Stimulated activated naive B cell treated with anti-CD40 and anti-IgM and Interleukin-4, amounts not matched to agents 10 μg/mL and 1 μg/mL and 100 μg/mL, for 72 hours (primary cell): ENCODE measurements around the gene FFAR1.

Source experiments
- ATAC-seq, 2 donors: fragments of 150-1000 bp; cut with Tn5 transposase; replicated peaks; 2 replicates each; pipeline ENCODE4 v1.10.0; 2021; ENCODE audit warnings: moderate library complexity in 1 of 2
- DNase-seq: peaks from one replicate; pipeline ENCODE4 v3.0.0; 2021
- H3K27ac Mint-ChIP-seq: one replicate; pipeline ENCODE4 v1.8.0; 2022; ENCODE audit warnings: mild to moderate bottlenecking, mixed read lengths
- H3K27me3 Mint-ChIP-seq, 2 donors: one replicate each; pipeline ENCODE4 v1.8.0; 2022; ENCODE audit warnings: mixed read lengths in 2 of 2
- H3K36me3 Mint-ChIP-seq, 2 donors: one replicate each; pipeline ENCODE4 v1.8.0; 2022; ENCODE audit warnings: mixed read lengths in 2 of 2, mild to moderate bottlenecking in 1 of 2
- H3K4me1 Mint-ChIP-seq, 2 donors: one replicate each; pipeline ENCODE4 v1.8.0; 2022; ENCODE audit warnings: mixed read lengths in 2 of 2, mild to moderate bottlenecking in 1 of 2
- H3K4me3 Mint-ChIP-seq, 2 donors: one replicate each; pipeline ENCODE4 v1.8.0; 2022; ENCODE audit warnings: mild to moderate bottlenecking in 2 of 2, mixed read lengths in 2 of 2, moderate library complexity in 1 of 2
- H3K9me3 Mint-ChIP-seq, 2 donors: one replicate each; pipeline ENCODE4 v1.8.0; 2022; ENCODE audit warnings: mixed read lengths in 2 of 2, mild to moderate bottlenecking in 1 of 2

FFAR1 gene

GRCh38 chr19:35309481-35310279 is 38.0 kb upstream of the FFAR1 start:
- no peaks in the 10 kb centered on the region for H3K27me3 Mint-ChIP-seq
- H3K27ac Mint-ChIP-seq = no peak overlapping the region
- H3K9me3 Mint-ChIP-seq = no peaks in the 10 kb centered on the region
- ATAC-seq (no peak), DNase-seq (no peak)
- no peak overlapping the region for H3K4me3 Mint-ChIP-seq
- H3K4me1 Mint-ChIP-seq = peaks cover 52 to 81% of the 10 kb centered on the region in 2 donors
- H3K36me3 Mint-ChIP-seq = no peaks in the 10 kb centered on the region

GRCh38 chr19:35310331-35310730 is 37.4 kb upstream of the FFAR1 start:
- DNase-seq (no peak), ATAC-seq (no peak)
- H3K27ac Mint-ChIP-seq = peak overlapping the region; percentile 71
- peaks cover 50 to 81% of the 10 kb centered on the region in 2 donors for H3K4me1 Mint-ChIP-seq
- no peak overlapping the region for H3K4me3 Mint-ChIP-seq
- H3K36me3 Mint-ChIP-seq = no peaks in the 10 kb centered on the region
- no peaks in the 10 kb centered on the region for H3K9me3 Mint-ChIP-seq
- H3K27me3 Mint-ChIP-seq = no peaks in the 10 kb centered on the region

- ATAC-seq = no peak
- H3K27me3 Mint-ChIP-seq = no peaks in the 10 kb centered on the region
Observed at GRCh38 chr19:35310811-35311465, 36.8 kb upstream of the FFAR1 start.

GRCh38 chr19:35311901-35312665 is 35.6 kb upstream of the FFAR1 start:
- H3K27ac Mint-ChIP-seq = peak overlapping the region; percentile 82
- H3K4me1 Mint-ChIP-seq = peaks cover 51 to 80% of the 10 kb centered on the region in 2 donors
- H3K27me3 Mint-ChIP-seq = no peaks in the 10 kb centered on the region
- no peaks in the 10 kb centered on the region for H3K9me3 Mint-ChIP-seq
- no peaks in the 10 kb centered on the region for H3K36me3 Mint-ChIP-seq
- no peak for DNase-seq
- no peak for ATAC-seq
- no peak overlapping the region for H3K4me3 Mint-ChIP-seq

More at GRCh38 chr19:35310811-35311465, 36.8 kb upstream of the FFAR1 start:
- no peaks in the 10 kb centered on the region for H3K36me3 Mint-ChIP-seq
- H3K9me3 Mint-ChIP-seq = no peaks in the 10 kb centered on the region
- peaks cover 51 to 79% of the 10 kb centered on the region in 2 donors for H3K4me1 Mint-ChIP-seq
- H3K27ac Mint-ChIP-seq = peak overlapping the region; percentile 57
- no peak for DNase-seq
- no peak overlapping the region for H3K4me3 Mint-ChIP-seq

GRCh38 chr19:35313587-35313986 is 34.1 kb upstream of the FFAR1 start:
- ATAC-seq = no peak
- Mint-ChIP-seq H3K9me3 (no peaks in the 10 kb centered on the region), H3K27ac (peak overlapping the region; percentile 85), H3K36me3 (no peaks in the 10 kb centered on the region), H3K4me1 (peaks cover 51 to 80% of the 10 kb centered on the region in 2 donors), H3K4me3 (no peak overlapping the region), H3K27me3 (no peaks in the 10 kb centered on the region)
- DNase-seq = no peak

GRCh38 chr19:35314031-35314430 is 33.7 kb upstream of the FFAR1 start:
- no peak overlapping the region for H3K27ac Mint-ChIP-seq
- H3K36me3 Mint-ChIP-seq = no peaks in the 10 kb centered on the region
- no peaks in the 10 kb centered on the region for H3K27me3 Mint-ChIP-seq
- peaks cover 51 to 80% of the 10 kb centered on the region in 2 donors for H3K4me1 Mint-ChIP-seq
- no peak for ATAC-seq
- no peak overlapping the region for H3K4me3 Mint-ChIP-seq
- no peak for DNase-seq
- H3K9me3 Mint-ChIP-seq = no peaks in the 10 kb centered on the region

- Mint-ChIP-seq H3K4me3 (no peak overlapping the region), H3K27ac (peak overlapping the region; percentile 47), H3K27me3 (no peaks in the 10 kb centered on the region), H3K36me3 (no peaks in the 10 kb centered on the region), H3K4me1 (peaks cover 48 to 83% of the 10 kb centered on the region in 2 donors), H3K9me3 (no peaks in the 10 kb centered on the region)
- ATAC-seq = no peak
- DNase-seq = no peak
Observed at GRCh38 chr19:35314858-35315470, 32.7 kb upstream of the FFAR1 start.

- no peak for ATAC-seq
- H3K9me3 Mint-ChIP-seq = no peaks in the 10 kb centered on the region
Observed at GRCh38 chr19:35315883-35316282, 31.8 kb upstream of the FFAR1 start.

GRCh38 chr19:35316560-35316959 is 31.1 kb upstream of the FFAR1 start:
- Mint-ChIP-seq H3K4me1 (peaks cover 53 to 85% of the 10 kb centered on the region in 2 donors), H3K9me3 (no peaks in the 10 kb centered on the region), H3K36me3 (no peaks in the 10 kb centered on the region), H3K27ac (no peak overlapping the region), H3K27me3 (no peaks in the 10 kb centered on the region), H3K4me3 (no peak overlapping the region)
- no peak for ATAC-seq
- no peak for DNase-seq

More at GRCh38 chr19:35315883-35316282, 31.8 kb upstream of the FFAR1 start:
- no peaks in the 10 kb centered on the region for H3K27me3 Mint-ChIP-seq
- no peak for DNase-seq
- H3K4me3 Mint-ChIP-seq = no peak overlapping the region
- no peak overlapping the region for H3K27ac Mint-ChIP-seq
- peaks cover 51 to 85% of the 10 kb centered on the region in 2 donors for H3K4me1 Mint-ChIP-seq
- H3K36me3 Mint-ChIP-seq = no peaks in the 10 kb centered on the region

GRCh38 chr19:35317464-35318043 is 30.1 kb upstream of the FFAR1 start:
- H3K27me3 Mint-ChIP-seq = no peaks in the 10 kb centered on the region
- H3K9me3 Mint-ChIP-seq = peaks cover 0 to 2% of the 10 kb centered on the region in 2 donors
- DNase-seq (no peak), ATAC-seq (no peak)
- no peak overlapping the region for H3K4me3 Mint-ChIP-seq
- H3K36me3 Mint-ChIP-seq = no peaks in the 10 kb centered on the region
- peaks cover 52 to 88% of the 10 kb centered on the region in 2 donors for H3K4me1 Mint-ChIP-seq
- H3K27ac Mint-ChIP-seq = peak overlapping the region; percentile 65

GRCh38 chr19:35318679-35319448 is 28.8 kb upstream of the FFAR1 start:
- Mint-ChIP-seq H3K9me3 (peaks cover 0 to 2% of the 10 kb centered on the region in 2 donors), H3K27ac (peak overlapping the region; percentile 95), H3K27me3 (no peaks in the 10 kb centered on the region), H3K36me3 (no peaks in the 10 kb centered on the region), H3K4me3 (peak overlapping the region; percentile 40 to 56), H3K4me1 (peaks cover 55 to 85% of the 10 kb centered on the region in 2 donors)
- ATAC-seq = peak; percentile 44 to 58
- DNase-seq = no peak

GRCh38 chr19:35320065-35320713 is 27.5 kb upstream of the FFAR1 start:
- Mint-ChIP-seq H3K4me3 (peak overlapping the region; percentile 26 to 65), H3K4me1 (peaks cover 59 to 87% of the 10 kb centered on the region in 2 donors), H3K27ac (peak overlapping the region; percentile 83), H3K9me3 (peaks cover 0 to 2% of the 10 kb centered on the region in 2 donors), H3K27me3 (no peaks in the 10 kb centered on the region), H3K36me3 (no peaks in the 10 kb centered on the region)
- ATAC-seq (peak; percentile 54 to 55), DNase-seq (no peak)

- H3K4me3 Mint-ChIP-seq = no peak overlapping the region
- H3K9me3 Mint-ChIP-seq = peaks cover 0 to 2% of the 10 kb centered on the region in 2 donors
- H3K27ac Mint-ChIP-seq = peak overlapping the region; percentile 83
- DNase-seq (no peak), ATAC-seq (no peak)
- H3K36me3 Mint-ChIP-seq = no peaks in the 10 kb centered on the region
- peaks cover 60 to 95% of the 10 kb centered on the region in 2 donors for H3K4me1 Mint-ChIP-seq
- H3K27me3 Mint-ChIP-seq = no peaks in the 10 kb centered on the region
Observed at GRCh38 chr19:35321291-35321690, 26.4 kb upstream of the FFAR1 start.
